HG03095 (cell line): ENCODE data around the gene PA2G4.
"Not testable (repeated sequence)": the region's sequence is repeated elsewhere in the genome, so short reads cannot be mapped to it uniquely, and the experiment has no call there.

Experiments
- ATAC-seq: cut with Tn5 transposase; IDR thresholded peaks from one replicate; pipeline ENCODE4 v1.9.1; 2021; ENCODE audit warnings: moderate library complexity; ENCODE audit not compliant: unreplicated experiment

PA2G4 gene

GRCh38 chr12:56104109-56104814 is at the start of gene PA2G4:
Gene PA2G4, plus strand, starts transcription at chr12:56104559. Its CDS starts 179 bp downstream, at chr12:56104738.
- peak; percentile 91 for ATAC-seq

- not testable (repeated sequence) for ATAC-seq
These were observed 44.4 kb upstream of the PA2G4 start for GRCh38 chr12:56059964-56060363.

DNA sequence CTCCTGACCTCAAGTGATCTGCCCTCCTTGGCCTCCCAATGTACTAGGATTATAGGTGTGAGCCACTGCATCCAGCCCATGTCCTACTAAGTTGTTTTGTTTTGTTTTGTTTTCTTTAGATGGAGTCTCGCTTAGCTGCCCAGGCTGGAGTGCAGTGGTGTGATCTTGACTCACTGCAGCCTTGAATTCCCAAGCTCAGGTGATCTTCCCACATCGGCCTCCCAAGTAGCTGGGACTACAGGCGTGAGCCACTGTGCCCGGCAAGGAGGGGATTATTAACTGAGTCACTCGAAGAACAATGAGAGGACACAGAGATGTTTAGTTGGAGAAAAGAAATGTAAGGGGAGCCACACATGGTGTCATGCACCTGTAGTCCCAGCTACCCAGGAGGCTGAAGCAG is 42.4 kb upstream of the PA2G4 start:
- ATAC-seq = no peak

DNA sequence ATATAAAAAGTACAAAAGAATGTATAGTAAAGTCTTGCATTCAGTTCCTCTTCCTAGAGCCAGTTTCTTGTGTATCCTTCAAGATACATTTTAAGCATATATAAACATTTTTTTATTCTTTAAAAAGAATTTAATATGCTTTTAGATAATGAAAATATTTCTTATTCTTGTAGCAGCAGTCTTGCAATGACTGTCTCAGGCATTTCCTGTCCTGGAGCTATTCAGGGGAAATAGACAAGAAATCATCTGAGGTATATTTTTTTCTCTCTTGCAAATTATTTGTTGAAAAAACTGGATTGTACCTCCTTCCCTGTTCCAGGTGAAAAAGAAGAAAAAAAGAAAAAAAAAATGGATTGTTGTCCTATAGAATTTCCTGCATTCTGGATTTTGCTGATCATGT is 41.4 kb upstream of the PA2G4 start:
- no peak for ATAC-seq

GRCh38 chr12:56071648-56072047 is 32.7 kb upstream of the PA2G4 start:
- ATAC-seq = no peak

GRCh38 chr12:56074396-56074795 is 30.0 kb upstream of the PA2G4 start:
- ATAC-seq = no peak

- ATAC-seq = not testable (repeated sequence)
These were observed 26.4 kb upstream of the PA2G4 start for GRCh38 chr12:56077966-56078365.

- ATAC-seq = no peak
These were observed 25.9 kb upstream of the PA2G4 start for GRCh38 chr12:56078427-56078826.

- no peak for ATAC-seq
These were observed 25.2 kb upstream of the PA2G4 start for GRCh38 chr12:56078931-56079722.

DNA sequence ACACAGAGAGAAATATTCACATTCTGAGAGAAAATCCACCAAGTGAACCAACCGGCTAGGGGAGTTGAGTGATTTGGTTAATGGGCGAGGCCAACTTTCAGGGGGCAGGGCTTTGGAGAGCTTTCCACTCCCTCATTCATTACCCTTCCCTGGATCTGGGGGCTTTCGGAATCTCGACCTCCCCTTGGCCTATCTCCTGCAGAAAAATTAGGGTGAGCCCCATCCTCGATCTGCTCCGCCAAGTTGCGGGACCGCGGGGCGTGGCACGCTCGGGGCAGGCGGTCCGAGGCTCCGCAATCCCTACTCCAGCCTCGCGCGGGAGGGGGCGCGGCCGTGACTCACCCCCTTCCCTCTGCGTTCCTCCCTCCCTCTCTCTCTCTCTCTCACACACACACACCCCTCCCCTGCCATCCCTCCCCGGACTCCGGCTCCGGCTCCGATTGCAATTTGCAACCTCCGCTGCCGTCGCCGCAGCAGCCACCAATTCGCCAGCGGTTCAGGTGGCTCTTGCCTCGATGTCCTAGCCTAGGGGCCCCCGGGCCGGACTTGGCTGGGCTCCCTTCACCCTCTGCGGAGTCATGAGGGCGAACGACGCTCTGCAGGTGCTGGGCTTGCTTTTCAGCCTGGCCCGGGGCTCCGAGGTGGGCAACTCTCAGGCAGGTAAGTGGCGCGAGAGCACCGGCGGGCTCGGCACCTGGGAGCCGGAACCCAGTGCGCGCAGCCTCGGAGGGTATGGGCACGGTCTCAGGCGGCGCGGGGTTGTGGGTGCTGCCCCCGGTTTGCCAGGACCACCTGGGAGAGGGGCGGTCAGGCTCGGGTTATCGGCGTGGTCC is 24.4 kb upstream of the PA2G4 start, which contains the start of gene ERBB3:
Gene ERBB3 (plus strand): TSS at position 443 of the 833 bp plus-strand sequence. CDS start 136 bp downstream, at position 579.
- no peak for ATAC-seq

GRCh38 chr12:56080556-56081138 is 23.7 kb upstream of the PA2G4 start:
- no peak for ATAC-seq

DNA sequence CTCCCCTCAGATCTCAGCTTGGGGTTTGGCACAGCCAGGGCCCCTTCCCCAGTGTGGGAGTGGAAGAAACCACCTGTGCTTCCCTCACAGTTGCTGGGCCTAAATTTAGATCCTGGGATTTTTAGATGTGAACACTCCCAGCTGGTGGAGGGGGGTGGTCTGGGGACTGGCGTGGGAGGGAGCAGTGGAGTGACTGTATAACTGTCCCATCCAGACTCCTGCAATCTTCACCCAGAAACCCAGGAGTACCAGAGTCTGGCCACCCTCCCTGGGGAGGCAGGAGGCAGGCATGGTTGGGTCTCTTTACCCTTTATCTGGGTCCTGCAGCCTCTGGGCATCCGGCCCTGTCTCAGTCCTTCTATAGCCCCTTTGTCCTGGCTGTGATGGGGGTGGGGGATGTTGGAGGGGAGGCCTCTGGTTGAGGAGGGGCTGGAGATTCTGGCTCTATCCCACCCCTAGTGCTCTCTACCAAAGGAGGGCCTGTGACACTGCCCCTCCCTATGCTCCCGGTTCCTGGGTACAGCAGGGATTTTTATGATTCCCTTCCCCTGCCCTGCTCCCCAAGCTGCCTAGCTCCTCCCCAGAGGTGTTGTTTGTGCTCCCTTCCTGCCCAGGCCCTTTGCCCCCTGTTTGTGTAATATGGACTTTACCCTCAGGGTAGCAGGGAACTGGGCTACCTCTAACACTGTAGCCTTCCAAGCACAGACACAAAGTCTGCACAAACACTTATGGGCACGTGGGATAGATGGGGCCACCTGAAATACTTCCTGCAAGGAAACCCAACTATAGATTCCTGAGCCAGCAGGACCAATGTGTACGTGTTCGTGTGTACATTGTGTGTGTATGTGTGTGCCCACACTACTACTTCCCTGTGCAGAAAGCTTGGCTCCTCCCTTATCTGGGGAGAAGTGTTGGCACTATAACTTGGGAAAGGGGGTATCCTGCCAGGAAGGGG is 22.7 kb upstream of the PA2G4 start:
- ATAC-seq = no peak

GRCh38 chr12:56082382-56082781 is 22.0 kb upstream of the PA2G4 start:
- no peak for ATAC-seq

- no peak for ATAC-seq
These were observed 21.4 kb upstream of the PA2G4 start for GRCh38 chr12:56082967-56083366.

GRCh38 chr12:56084958-56085543 is 19.3 kb upstream of the PA2G4 start:
- ATAC-seq = no peak

DNA sequence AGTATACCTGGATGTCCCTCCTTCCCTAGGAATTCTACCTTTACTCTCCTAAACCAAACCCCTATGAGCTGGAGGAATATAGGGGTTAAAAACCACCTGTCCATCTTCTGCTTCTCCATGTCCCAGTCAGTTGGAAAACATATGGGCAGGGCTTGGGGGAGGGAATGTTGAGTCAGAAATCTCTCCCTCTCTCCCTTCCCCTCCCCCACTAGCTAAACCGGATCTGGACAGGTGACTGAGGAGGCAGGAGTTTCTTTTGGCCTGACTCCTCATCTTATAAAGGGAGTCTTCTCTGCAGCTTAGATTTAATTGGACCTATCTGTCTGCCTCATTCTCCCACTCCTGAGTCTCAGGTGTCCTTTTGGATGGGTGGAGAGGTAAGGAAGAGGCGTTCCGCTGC is 18.3 kb upstream of the PA2G4 start:
- no peak for ATAC-seq

GRCh38 chr12:56086608-56087007 is 17.8 kb upstream of the PA2G4 start:
- no peak for ATAC-seq

DNA sequence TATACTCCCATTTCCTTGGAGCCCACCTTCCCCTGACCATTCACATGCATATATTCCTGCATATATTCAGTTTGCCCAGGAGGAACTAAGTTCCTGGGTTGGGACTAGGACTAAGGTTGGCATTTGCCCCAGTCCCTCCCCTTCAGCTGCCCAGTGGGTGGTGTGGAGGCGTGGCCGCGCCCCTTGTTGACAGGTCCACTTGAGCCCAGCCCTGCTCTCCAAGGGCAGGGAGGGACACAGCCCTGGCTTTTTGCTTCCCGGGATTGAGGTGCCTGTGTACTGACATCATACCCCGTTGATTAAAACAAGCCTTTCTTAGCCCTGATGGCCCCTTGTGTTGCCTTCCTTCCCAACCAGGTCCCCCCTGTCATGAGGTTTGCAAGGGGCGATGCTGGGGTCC is 17.1 kb upstream of the PA2G4 start:
- ATAC-seq = no peak

DNA sequence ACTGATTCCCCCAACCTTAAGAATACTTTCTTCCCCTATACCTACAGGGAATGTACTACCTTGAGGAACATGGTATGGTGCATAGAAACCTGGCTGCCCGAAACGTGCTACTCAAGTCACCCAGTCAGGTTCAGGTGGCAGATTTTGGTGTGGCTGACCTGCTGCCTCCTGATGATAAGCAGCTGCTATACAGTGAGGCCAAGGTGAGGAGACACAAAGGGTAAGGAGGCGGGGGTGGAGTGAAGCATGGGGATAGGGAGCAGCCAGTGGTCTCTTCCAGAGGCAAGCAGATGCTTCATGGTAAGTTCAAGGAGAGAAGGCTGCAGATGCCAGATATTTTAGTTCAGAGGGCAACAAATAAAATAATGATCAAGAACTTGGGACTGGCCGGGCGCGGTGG is 6.6 kb upstream of the PA2G4 start:
- ATAC-seq = no peak
